GM19468 (cell line): ENCODE results near the gene GPBP1L1.
"Not testable (repeated sequence)": the region's sequence is repeated elsewhere in the genome, so short reads cannot be mapped to it uniquely, and the experiment has no call there.

ENCODE experiments used
- ATAC-seq: cut with Tn5 transposase; IDR thresholded peaks from one replicate; pipeline ENCODE4 v1.9.1; 2021; ENCODE audit warnings: mild to moderate bottlenecking, moderate library complexity, moderate number of reproducible peaks; ENCODE audit not compliant: unreplicated experiment; ENCODE audit errors: extremely low read depth

The GPBP1L1 gene

GRCh38 chr1:45686288-45687013 lies at the start of gene GPBP1L1:
Gene GPBP1L1 (minus strand): TSS chr1:45686533. CDS start chr1:45659087, 27,446 bp downstream.
- peak; percentile 9 for ATAC-seq

GRCh38 chr1:45730780-45731319 lies 44.5 kb upstream of the GPBP1L1 start:
- ATAC-seq = no peak

- no peak for ATAC-seq
These were observed 43.9 kb upstream of the GPBP1L1 start for GRCh38 chr1:45730075-45730779.

- not testable (repeated sequence) for ATAC-seq
These were observed 39.7 kb upstream of the GPBP1L1 start for GRCh38 chr1:45726007-45726406.

GRCh38 chr1:45723248-45723930 lies 37.1 kb upstream of the GPBP1L1 start:
- ATAC-seq = no peak

- ATAC-seq = no peak
These were observed 36.5 kb upstream of the GPBP1L1 start for GRCh38 chr1:45722809-45723208.

GRCh38 chr1:45721207-45721606 lies 34.9 kb upstream of the GPBP1L1 start:
- ATAC-seq = no peak

GRCh38 chr1:45718289-45718688 lies 32.0 kb upstream of the GPBP1L1 start:
- ATAC-seq = no peak

GRCh38 chr1:45717386-45717785 lies 31.1 kb upstream of the GPBP1L1 start:
- not testable (repeated sequence) for ATAC-seq

- ATAC-seq = no peak
These were observed 30.4 kb upstream of the GPBP1L1 start for GRCh38 chr1:45716700-45717099.

- no peak for ATAC-seq
These were observed 27.4 kb upstream of the GPBP1L1 start for GRCh38 chr1:45713711-45714110.

GRCh38 chr1:45704637-45705036 lies 18.3 kb upstream of the GPBP1L1 start:
- no peak for ATAC-seq

- no peak for ATAC-seq
These were observed 8.5 kb upstream of the GPBP1L1 start for GRCh38 chr1:45694823-45695222.

GRCh38 chr1:45693811-45694210 lies 7.5 kb upstream of the GPBP1L1 start:
- not testable (repeated sequence) for ATAC-seq

- no peak for ATAC-seq
These were observed 1.7 kb upstream of the GPBP1L1 start, which contains the start of gene TMEM69 for GRCh38 chr1:45687754-45688740. Gene TMEM69 (plus strand): TSS chr1:45688181. CDS start chr1:45691069, 2,888 bp downstream.

GRCh38 chr1:45687014-45687753 lies 851 bp upstream of the GPBP1L1 start:
- ATAC-seq = peak; percentile 92

GRCh38 chr1:45686015-45686287 lies 382 bp downstream of the GPBP1L1 start:
- ATAC-seq = no peak

- no peak for ATAC-seq
These were observed 872 bp downstream of the GPBP1L1 start for GRCh38 chr1:45685308-45686014.
